ENCODE results near the gene CLASRP.

- TF ChIP-seq GATA3 (IDR thresholded peaks at IDR 0.05; ENCODE audit: low read depth, low read length), result no peak
- TF ChIP-seq GATA2 (IDR thresholded peaks at IDR 0.05; ENCODE audit: low read depth, low read length), result no peak
These were observed 19.7 kb upstream of the CLASRP start for GRCh38 chr19:45019187-45019586.

Measured in SH-SY5Y (cell line).